HG02763 (cell line): ENCODE data around the gene PDE12.

Experiments
- ATAC-seq: cut with Tn5 transposase; IDR thresholded peaks from one replicate; pipeline ENCODE4 v1.9.1; 2021; ENCODE audit warnings: mild to moderate bottlenecking, moderate library complexity; ENCODE audit not compliant: unreplicated experiment

The PDE12 gene

GRCh38 chr3:57555738-57556458, at the start of gene PDE12:
Gene PDE12 (plus strand): TSS chr3:57556274. CDS start chr3:57556380, 106 bp downstream.
- ATAC-seq: peak; percentile 86

GRCh38 chr3:57512166-57512565, 43.9 kb upstream of the PDE12 start:
- no peak for ATAC-seq

GRCh38 chr3:57518276-57518915, 37.7 kb upstream of the PDE12 start:
- ATAC-seq: no peak

GRCh38 chr3:57530071-57530608, 25.9 kb upstream of the PDE12 start:
- no peak for ATAC-seq

- ATAC-seq: no peak
These were observed 17.6 kb upstream of the PDE12 start for GRCh38 chr3:57538465-57538864.

- no peak for ATAC-seq
These were observed 11.6 kb upstream of the PDE12 start, which contains the start of gene DNAH12 for GRCh38 chr3:57544181-57545125. Gene DNAH12 (minus strand): TSS chr3:57544344. CDS start chr3:57542870, 1,474 bp downstream.

- ATAC-seq: no peak
These were observed 10.3 kb upstream of the PDE12 start for GRCh38 chr3:57545636-57546268.

- no peak for ATAC-seq
These were observed 9.5 kb upstream of the PDE12 start for GRCh38 chr3:57546616-57547015.

- no peak for ATAC-seq
These were observed 768 bp upstream of the PDE12 start for GRCh38 chr3:57555306-57555705.

- peak; percentile 17 for ATAC-seq
These were observed 498 bp downstream of the PDE12 start for GRCh38 chr3:57556459-57557084.

- ATAC-seq: no peak
These were observed 1.0 kb downstream of the PDE12 start for GRCh38 chr3:57557085-57557537.

GRCh38 chr3:57559526-57559925, 3.5 kb downstream of the PDE12 start:
- ATAC-seq: no peak

GRCh38 chr3:57569859-57570450, 13.9 kb downstream of the PDE12 start:
- ATAC-seq: no peak

GRCh38 chr3:57570878-57571277, 14.8 kb downstream of the PDE12 start:
- no peak for ATAC-seq

GRCh38 chr3:57572096-57572495, 16.0 kb downstream of the PDE12 start:
- ATAC-seq: no peak

GRCh38 chr3:57575966-57576626, 20.0 kb downstream of the PDE12 start:
- no peak for ATAC-seq

- no peak for ATAC-seq
These were observed 21.7 kb downstream of the PDE12 start for GRCh38 chr3:57577801-57578200.

- no peak for ATAC-seq
These were observed 26.5 kb downstream of the PDE12 start for GRCh38 chr3:57582474-57583168.
